ENCODE measurements around the gene CXCL6.

The CXCL6 gene

DNA sequence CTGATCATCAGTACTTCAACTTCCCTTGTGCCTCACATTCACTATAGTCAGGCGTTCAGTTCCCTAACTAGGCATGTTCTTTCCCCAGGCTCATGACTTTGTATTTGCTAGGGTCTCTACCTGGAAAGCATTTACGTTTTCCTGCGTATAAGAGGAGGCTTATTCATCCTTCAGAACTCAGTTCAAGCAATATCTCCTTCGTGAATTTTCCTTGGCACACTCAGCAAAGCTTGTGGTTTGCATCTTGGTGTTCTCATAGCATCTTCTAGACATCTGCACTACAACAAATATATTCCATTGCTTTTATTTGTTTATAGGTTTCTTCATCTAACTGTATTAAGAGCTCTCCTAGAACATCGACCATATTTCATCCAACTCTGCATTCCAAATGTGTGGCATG, 2.6 kb downstream of the CXCL6 start:
- no peak overlapping the region for H3K4me3 ChIP-seq (replicated peaks; ENCODE audit: low read depth, low read length)

DNA sequence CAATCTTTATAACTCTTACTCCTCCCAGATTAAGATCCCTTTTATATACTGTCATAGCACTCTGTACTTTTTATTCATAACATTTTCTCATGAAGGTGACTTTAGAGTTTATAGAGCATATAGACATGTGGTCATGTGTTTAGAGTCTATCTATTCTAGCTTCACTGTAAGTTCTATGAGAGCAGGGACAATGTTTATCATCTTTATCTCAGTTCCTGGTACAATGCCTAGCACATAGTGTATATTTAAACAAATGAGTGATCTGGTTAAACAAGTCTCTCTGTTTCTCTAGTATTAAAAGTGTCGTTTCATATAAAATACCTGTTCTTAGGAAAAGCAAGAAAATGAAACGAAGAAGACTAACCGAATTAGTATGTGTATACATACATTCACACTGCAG, 3.2 kb downstream of the CXCL6 start:
- no peak for DNase-seq (ENCODE audit: extremely low read depth, low read depth)
- TF ChIP-seq, protein P1, sequence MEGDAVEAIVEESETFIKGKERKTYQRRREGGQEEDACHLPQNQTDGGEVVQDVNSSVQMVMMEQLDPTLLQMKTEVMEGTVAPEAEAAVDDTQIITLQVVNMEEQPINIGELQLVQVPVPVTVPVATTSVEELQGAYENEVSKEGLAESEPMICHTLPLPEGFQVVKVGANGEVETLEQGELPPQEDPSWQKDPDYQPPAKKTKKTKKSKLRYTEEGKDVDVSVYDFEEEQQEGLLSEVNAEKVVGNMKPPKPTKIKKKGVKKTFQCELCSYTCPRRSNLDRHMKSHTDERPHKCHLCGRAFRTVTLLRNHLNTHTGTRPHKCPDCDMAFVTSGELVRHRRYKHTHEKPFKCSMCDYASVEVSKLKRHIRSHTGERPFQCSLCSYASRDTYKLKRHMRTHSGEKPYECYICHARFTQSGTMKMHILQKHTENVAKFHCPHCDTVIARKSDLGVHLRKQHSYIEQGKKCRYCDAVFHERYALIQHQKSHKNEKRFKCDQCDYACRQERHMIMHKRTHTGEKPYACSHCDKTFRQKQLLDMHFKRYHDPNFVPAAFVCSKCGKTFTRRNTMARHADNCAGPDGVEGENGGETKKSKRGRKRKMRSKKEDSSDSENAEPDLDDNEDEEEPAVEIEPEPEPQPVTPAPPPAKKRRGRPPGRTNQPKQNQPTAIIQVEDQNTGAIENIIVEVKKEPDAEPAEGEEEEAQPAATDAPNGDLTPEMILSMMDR (IDR thresholded peaks at IDR 0.05; ENCODE audit: low read depth, low read length, missing control alignments), result no peak
- no peak overlapping the region for H3K4me3 ChIP-seq (replicated peaks; ENCODE audit: low read depth, low read length)

More for the DNA sequence above, 2.6 kb downstream of the CXCL6 start:
- no peak for DNase-seq (ENCODE audit: extremely low read depth, low read depth)
- TF ChIP-seq, protein P1 (IDR thresholded peaks at IDR 0.05; ENCODE audit: low read depth, low read length, missing control alignments), result no peak

DNA sequence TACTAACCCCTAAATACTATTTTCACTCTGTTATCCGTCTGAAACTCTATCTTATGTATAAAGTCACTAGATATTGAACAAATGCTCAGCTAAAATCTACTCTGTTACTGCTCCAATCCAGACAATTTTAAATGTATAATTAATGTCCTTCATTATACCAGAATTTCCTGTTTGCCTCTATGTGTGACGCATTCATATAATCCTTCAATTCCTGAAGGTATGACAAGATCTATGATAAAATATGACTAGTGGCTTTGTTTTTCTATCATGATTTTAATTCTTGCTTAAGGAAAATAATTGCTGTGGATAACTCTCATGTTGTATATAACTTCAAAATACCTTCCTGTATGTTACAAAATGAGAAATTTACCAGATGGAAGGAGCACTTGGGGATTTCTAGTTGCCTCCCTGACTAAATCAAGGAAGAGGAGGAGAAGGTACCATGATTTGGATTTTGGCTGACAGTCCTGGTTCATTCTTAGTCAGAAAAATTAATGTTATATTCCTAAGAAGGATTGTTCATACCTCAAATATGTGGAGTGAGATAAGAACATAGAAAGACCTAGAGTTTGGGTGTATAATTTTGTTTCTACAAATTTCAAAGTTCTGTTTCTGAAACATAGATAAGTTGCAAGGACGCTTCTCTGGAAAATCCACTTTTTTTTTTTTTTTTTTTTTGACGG, 4.9 kb downstream of the CXCL6 start:
- TF ChIP-seq, protein P1 (IDR thresholded peaks at IDR 0.05; ENCODE audit: low read depth, low read length, missing control alignments), result no peak
- DNase-seq (ENCODE audit: extremely low read depth, low read depth), result no peak
- H3K4me3 ChIP-seq (replicated peaks; ENCODE audit: low read depth, low read length), result no peak overlapping the region

DNA sequence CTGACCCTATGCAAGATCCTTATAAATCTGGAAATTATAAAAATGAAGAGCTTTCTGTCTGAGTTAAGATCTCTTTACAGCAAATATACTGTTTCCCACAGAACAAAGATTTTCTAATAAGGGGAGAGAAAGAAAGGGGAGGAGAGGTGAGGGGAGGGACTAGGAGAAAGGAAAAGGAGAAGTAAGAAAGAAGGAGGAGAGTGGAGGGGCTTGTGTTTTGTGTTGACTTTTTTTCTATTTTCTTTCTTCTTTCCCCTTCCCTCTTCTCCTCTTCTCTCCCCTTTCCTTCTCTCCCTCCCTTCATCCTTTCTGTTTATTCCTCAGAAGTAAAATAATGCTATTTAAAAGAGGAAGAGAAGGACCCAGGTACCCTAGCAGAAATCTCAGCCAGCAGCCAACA, 6.2 kb downstream of the CXCL6 start:
- DNase-seq (ENCODE audit: extremely low read depth, low read depth), result no peak
- no peak overlapping the region for H3K4me3 ChIP-seq (replicated peaks; ENCODE audit: low read depth, low read length)
- TF ChIP-seq, protein P1 (IDR thresholded peaks at IDR 0.05; ENCODE audit: low read depth, low read length, missing control alignments), result no peak

DNA sequence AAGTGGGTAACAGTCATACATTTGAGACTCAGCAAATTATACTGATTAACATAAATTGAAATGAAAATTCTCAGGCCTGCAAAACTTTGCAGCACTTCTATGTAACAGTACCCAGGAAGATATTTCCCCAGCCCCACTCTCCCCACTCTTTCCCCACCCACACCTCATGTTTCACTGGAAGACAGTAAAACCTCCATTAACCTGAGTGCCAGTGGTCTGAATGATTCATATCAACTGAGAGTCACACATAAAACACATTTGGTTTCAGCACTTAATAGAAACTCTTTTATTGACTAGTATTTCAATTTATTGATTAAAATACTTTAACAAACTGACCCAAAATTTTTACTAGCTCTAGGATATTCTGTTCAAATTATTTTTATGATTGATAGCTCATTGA, 6.9 kb downstream of the CXCL6 start:
- TF ChIP-seq, protein P1 (IDR thresholded peaks at IDR 0.05; ENCODE audit: low read depth, low read length, missing control alignments), result no peak
- no peak for DNase-seq (ENCODE audit: extremely low read depth, low read depth)
- H3K4me3 ChIP-seq (replicated peaks; ENCODE audit: low read depth, low read length), result no peak overlapping the region

DNA sequence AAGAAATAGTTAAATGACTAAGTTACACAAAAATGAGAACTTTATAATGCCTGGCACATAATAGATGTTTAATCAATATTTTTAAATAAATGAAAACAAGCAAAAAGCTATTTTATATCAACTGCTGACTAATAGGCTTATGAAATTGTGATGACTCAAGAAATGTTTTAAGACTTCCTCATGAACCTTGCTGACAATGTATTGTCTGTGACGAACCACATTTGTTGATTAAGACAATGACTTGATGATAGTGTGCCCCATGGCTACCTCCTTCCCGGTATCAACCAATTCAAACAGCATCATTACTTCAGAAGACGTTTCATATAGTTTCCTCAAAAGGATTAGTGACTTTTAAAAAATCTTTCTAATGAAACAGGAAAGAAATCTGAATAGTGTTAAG, 7.9 kb downstream of the CXCL6 start:
- DNase-seq (ENCODE audit: extremely low read depth, low read depth), result no peak
- TF ChIP-seq, protein P1 (IDR thresholded peaks at IDR 0.05; ENCODE audit: low read depth, low read length, missing control alignments), result no peak
- no peak overlapping the region for H3K4me3 ChIP-seq (replicated peaks; ENCODE audit: low read depth, low read length)

DNA sequence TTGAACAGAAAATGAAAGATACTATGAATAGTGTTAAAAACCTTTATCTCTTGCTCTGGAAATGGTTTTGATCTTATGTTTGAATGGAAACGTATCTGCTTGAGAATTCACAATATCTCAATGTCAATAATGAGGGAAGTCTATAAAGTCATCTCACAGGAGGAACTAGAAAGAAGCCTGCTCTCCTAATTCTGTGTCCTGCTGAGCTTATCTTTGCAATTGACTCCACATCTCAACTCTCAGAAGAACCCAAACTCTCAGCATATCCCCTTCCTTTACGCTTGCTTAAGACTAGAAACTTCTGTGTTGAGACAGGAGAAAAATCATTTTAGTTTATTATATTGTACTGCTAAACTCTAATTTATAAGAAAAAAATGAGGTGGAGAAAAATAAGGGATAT, 8.3 kb downstream of the CXCL6 start:
- no peak for DNase-seq (ENCODE audit: extremely low read depth, low read depth)
- TF ChIP-seq, protein P1 (IDR thresholded peaks at IDR 0.05; ENCODE audit: low read depth, low read length, missing control alignments), result no peak
- no peak overlapping the region for H3K4me3 ChIP-seq (replicated peaks; ENCODE audit: low read depth, low read length)
